HepG2 (cell line): ENCODE data around the gene HAO2. TPM values are rescaled to one million over a fixed set of nuclear protein-coding genes. Genes with fewer than 3 reads are reported as not detected.

Source experiments
- ATAC-seq: fragments of 200-7000 bp; cut with Tn5 transposase; 3 replicates; pipeline ENCODE4 v1.9.1; 2020; ENCODE audit warnings: mild to moderate bottlenecking, moderate library complexity
- BruUV-seq: library from RNA; stranded (reverse); fragments of 400-500 nt; replicated peaks from 2 replicates; lab custom pipeline; 2021; lab: Mats Ljungman, UMichigan
- CTCF ChIA-PET: fragments of 300-600 bp; formaldehyde crosslinking; extraction: SDS; loops from one replicate; lab custom pipeline; 2021; ENCODE audit warnings: low total read pairs, inconsistent platforms, low intra/inter-chr PET ratio; lab: Yijun Ruan, JAX
- POLR2A ChIA-PET: fragments of 350-600 bp; sonication (Branson Sonifier 250); formaldehyde crosslinking; loops from one replicate; lab custom pipeline; 2020; ENCODE audit warnings: antibody characterized with exemption, inconsistent platforms; lab: Yijun Ruan, JAX
- DNase-seq: peaks from one replicate; pipeline ENCODE4 v3.0.0-alpha.2; 2015; ENCODE audit warnings: low spot score
- FAIRE-seq: peaks from 3 replicates; lab custom pipeline; 2011; peaks lifted over from hg19 to GRCh38; lab: Jason Lieb, UNC
- H2AFZ ChIP-seq: one replicate; pipeline ENCODE4 v1.6.1; 2011; ENCODE audit warnings: low read length, inconsistent platforms
- H3K27ac ChIP-seq: fragments of 300-600 bp; 3 replicates; pipeline ENCODE4 v1.8.0; 2011; ENCODE audit warnings: mixed run types, mild to moderate bottlenecking, mixed read lengths, low read length, inconsistent platforms; ENCODE audit not compliant: insufficient read depth; ENCODE audit errors: extremely low read length
- H3K27me3 ChIP-seq, 2 experiments: fragments of 200-600 bp in 1 of 2; 2 replicates in 1 of 2; 3 replicates in 1 of 2; pipeline versions ENCODE4 v1.6.0 to v1.8.0; 2011; ENCODE audit warnings: low read length in 2 of 2, mild to moderate bottlenecking in 2 of 2, moderate library complexity in 2 of 2, inconsistent platforms in 1 of 2; ENCODE audit not compliant: insufficient read depth in 2 of 2, control insufficient read depth in 1 of 2
- H3K36me3 ChIP-seq, 2 experiments: fragments of 200-600 bp in 1 of 2; replicated peaks in 1 of 2; 2 replicates in 1 of 2; 3 replicates in 1 of 2; pipeline versions ENCODE4 v1.5.1 to v1.8.0; 2011; ENCODE audit warnings: low read length in 2 of 2, inconsistent platforms in 1 of 2; ENCODE audit not compliant: insufficient read depth in 2 of 2, control insufficient read depth in 1 of 2
- H3K4me1 ChIP-seq: 2 replicates; pipeline ENCODE4 v1.5.1; 2012; ENCODE audit warnings: low read length, inconsistent platforms; ENCODE audit not compliant: insufficient read depth
- H3K4me2 ChIP-seq: 2 replicates; pipeline ENCODE4 v1.6.0; 2011; ENCODE audit warnings: low read depth, low read length, inconsistent platforms
- H3K4me3 ChIP-seq, 3 experiments: fragments of 200-600 bp in 1 of 3; sonication (generic), shearing (Covaris generic) in 1 of 3; replicated peaks in 1 of 3; 2 replicates each; pipeline ENCODE4 v1.5.1; 2011 to 2016; ENCODE audit warnings: low read length in 3 of 3, inconsistent platforms in 2 of 3, low read depth in 2 of 3, mild to moderate bottlenecking in 2 of 3, control low read depth in 1 of 3, mixed read lengths in 1 of 3; ENCODE audit not compliant: insufficient read depth in 1 of 3
- H3K79me2 ChIP-seq: one replicate; pipeline ENCODE4 v1.6.1; 2011; ENCODE audit warnings: low read length, inconsistent platforms; ENCODE audit not compliant: insufficient read depth
- H3K9ac ChIP-seq: 2 replicates; pipeline ENCODE4 v1.6.0; 2011; ENCODE audit warnings: mild to moderate bottlenecking, low read depth, low read length, inconsistent platforms; ENCODE audit not compliant: insufficient read depth
- H3K9me3 ChIP-seq: 2 replicates; pipeline ENCODE4 v1.5.1; 2012; ENCODE audit warnings: mild to moderate bottlenecking, low read length
- H4K20me1 ChIP-seq: 2 replicates; pipeline ENCODE4 v1.6.0; 2011; ENCODE audit warnings: inconsistent platforms, mild to moderate bottlenecking, low read length, moderate library complexity; ENCODE audit not compliant: insufficient read depth
- KLF11 ChIP-seq: IDR thresholded peaks from 2 replicates; pipeline ENCODE4 v1.6.1; 2016; ENCODE audit warnings: missing compliant biosample characterization
- KLF16 ChIP-seq, 2 experiments: sonication (generic) in 1 of 2; formaldehyde crosslinking in 1 of 2; IDR thresholded peaks; 2 replicates each; pipeline versions ENCODE4 v1.6.1 to v1.8.0; 2016 to 2023; ENCODE audit warnings: missing genetic modification reagents in 2 of 2, missing compliant biosample characterization in 1 of 2
- MEF2D ChIP-seq: sonication (generic); formaldehyde crosslinking; IDR thresholded peaks from 2 replicates; pipeline ENCODE4 v1.5.1; 2020; ENCODE audit warnings: mild to moderate bottlenecking, missing genetic modification reagents
- NFKB2 ChIP-seq: sonication (generic); formaldehyde crosslinking; IDR thresholded peaks from 2 replicates; pipeline ENCODE4 v1.4.0; 2020; ENCODE audit warnings: missing genetic modification reagents, borderline replicate concordance
- POLR2G ChIP-seq: fragments of 200-400 bp; formaldehyde crosslinking; IDR thresholded peaks from 2 replicates; pipeline ENCODE4 v1.6.1; 2018; ENCODE audit warnings: mild to moderate bottlenecking, low read depth, low read length, moderate library complexity
- ZGPAT ChIP-seq: IDR thresholded peaks from 2 replicates; pipeline ENCODE4 v1.6.1; 2016; ENCODE audit warnings: mild to moderate bottlenecking
- ZNF414 ChIP-seq: sonication (generic); formaldehyde crosslinking; IDR thresholded peaks from 2 replicates; pipeline ENCODE4 v1.5.0; 2020; ENCODE audit warnings: missing genetic modification reagents
- WGBS: methylation state at CpG from one replicate; pipeline ENCODE4 v1.1.6; 2017; ENCODE audit warnings: low lambda C conversion rate; 5-methylcytosine and 5-hydroxymethylcytosine counted together
- in situ Hi-C: cut with HindIII; loops from 2 replicates; pipeline ENCODE4 v1.10.0; 2017; ENCODE audit warnings: low pct_unique_long_range_greater_than_20kb; ENCODE audit not compliant: extremely low pct_ligation_motif_present
- intact Hi-C: fragments of 100-400 bp; cut with micrococcal nuclease; formaldehyde crosslinking; loops from one replicate; pipeline ENCODE4 v1.10.0; 2022; ENCODE audit not compliant: unreplicated experiment
- polyA plus RNA-seq, 8 experiments: library from polyadenylated mRNA; depleted of rRNA in 3 of 8; stranded (reverse) in 7 of 8; unstranded in 1 of 8; fragments of >200 nt; fragmentation: Illumina TruSeq in 4 of 8; extraction: Trizol in 4 of 8; gene quantifications; 2 replicates each; pipeline versions ENCODE4 v1.2.1 to v1.2.3, GENCODE V29; 2011 to 2016; ENCODE audit warnings: low read depth in 4 of 8, missing spikeins in 1 of 8, mixed read lengths in 1 of 8; ENCODE audit not compliant: insufficient read depth in 1 of 8
- total RNA-seq, 5 experiments: library from RNA; depleted of rRNA; stranded (reverse); fragments of >200 nt; fragmentation: Illumina TruSeq; extraction: Trizol; gene quantifications; 2 replicates each; pipeline ENCODE4 v1.2.3, GENCODE V29; 2016; ENCODE audit warnings: low read depth in 1 of 5
- TF ChIP-seq, protein P1 (sequence below): sonication (generic); formaldehyde crosslinking; IDR thresholded peaks from 2 replicates; pipeline ENCODE4 v1.5.0; 2020; ENCODE audit warnings: missing genetic modification reagents, mild to moderate bottlenecking, borderline replicate concordance
- TF ChIP-seq, protein P2 (sequence below): sonication (generic); formaldehyde crosslinking; IDR thresholded peaks from 2 replicates; pipeline ENCODE4 v1.5.0; 2020; ENCODE audit warnings: missing genetic modification reagents
- TF ChIP-seq, protein P3 (sequence below): sonication (generic); formaldehyde crosslinking; IDR thresholded peaks from 2 replicates; pipeline ENCODE4 v1.5.1; 2020; ENCODE audit warnings: mild to moderate bottlenecking, moderate library complexity, missing genetic modification reagents

Gene HAO2
- total and polyA plus RNA-seq, 2 of the 13 experiments (the other 11 are each of a cell fraction or from before 2014, with no cell fraction given) = 0.05 to 0.09 TPM

DNA sequence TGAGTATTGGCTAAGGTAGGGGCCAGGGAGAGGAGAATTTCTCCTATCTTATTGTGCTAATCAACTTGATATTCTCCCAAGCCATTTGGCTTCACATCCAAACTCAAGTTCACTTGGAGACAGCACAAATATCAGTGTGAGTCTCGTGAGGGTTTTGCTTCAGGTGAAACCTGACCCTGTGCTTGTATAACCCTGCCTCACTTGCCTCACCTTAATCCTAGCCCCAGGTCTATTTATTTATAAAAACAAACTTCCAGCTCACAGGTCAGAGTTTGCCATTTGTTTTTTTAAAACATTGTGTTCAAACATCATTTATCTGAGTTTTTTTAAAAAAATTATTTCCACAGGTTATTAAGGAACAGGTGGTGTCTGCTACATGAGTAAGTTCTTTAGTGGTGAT lies 19.9 kb downstream of the HAO2 start (continued):
- no peak for TF ChIP-seq KLF11 (CRISPR knock-in tag)
- TF ChIP-seq, protein P1, sequence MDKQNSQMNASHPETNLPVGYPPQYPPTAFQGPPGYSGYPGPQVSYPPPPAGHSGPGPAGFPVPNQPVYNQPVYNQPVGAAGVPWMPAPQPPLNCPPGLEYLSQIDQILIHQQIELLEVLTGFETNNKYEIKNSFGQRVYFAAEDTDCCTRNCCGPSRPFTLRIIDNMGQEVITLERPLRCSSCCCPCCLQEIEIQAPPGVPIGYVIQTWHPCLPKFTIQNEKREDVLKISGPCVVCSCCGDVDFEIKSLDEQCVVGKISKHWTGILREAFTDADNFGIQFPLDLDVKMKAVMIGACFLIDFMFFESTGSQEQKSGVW = no peak

- H3K36me3 ChIP-seq = no peaks in the 10 kb centered on the region
- ATAC-seq (no peak), DNase-seq (no peak), FAIRE-seq (no peak)
- no peaks in the 10 kb centered on the region for H3K79me2 ChIP-seq
- no peak overlapping the region for H3K27ac ChIP-seq
- no peak overlapping the region for H3K4me2 ChIP-seq
- CTCF ChIA-PET = no interaction called here
- H3K9ac ChIP-seq = no peak overlapping the region
- H3K9me3 ChIP-seq = no peaks in the 10 kb centered on the region
- POLR2A ChIA-PET = no interaction called here
- TF ChIP-seq ZGPAT (CRISPR knock-in tag) (no peak), NFKB2 (no peak)
- no peak overlapping the region for H3K4me3 ChIP-seq
- no TSS peak for BruUV-seq
- no peaks in the 10 kb centered on the region for H4K20me1 ChIP-seq
- H3K4me1 ChIP-seq = peaks cover 12% of the 10 kb centered on the region
- no peaks in the 10 kb centered on the region for H3K27me3 ChIP-seq
- intact Hi-C loops = no loop called here
- in situ Hi-C loops = no loop called here
- no peak overlapping the region for H2AFZ ChIP-seq
These were observed 21.9 kb downstream of the HAO2 start for GRCh38 chr1:119390526-119390925.

- Histone ChIP-seq H3K79me2 (no peaks in the 10 kb centered on the region), H2AFZ (no peak overlapping the region), H3K27ac (no peak overlapping the region), H3K4me2 (no peak overlapping the region), H4K20me1 (no peaks in the 10 kb centered on the region), H3K36me3 (no peaks in the 10 kb centered on the region), H3K4me3 (no peak overlapping the region), H3K4me1 (peaks cover 12% of the 10 kb centered on the region), H3K9me3 (no peaks in the 10 kb centered on the region), H3K27me3 (no peaks in the 10 kb centered on the region), H3K9ac (no peak overlapping the region)
- ATAC-seq = no peak
- intact Hi-C loops = no loop called here
- no peak for FAIRE-seq
- BruUV-seq = no TSS peak
- DNase-seq = no peak
- CTCF ChIA-PET = no interaction called here
- in situ Hi-C loops = no loop called here
- WGBS = 78% methylated on average over 3 of the region's 3 CpGs
- POLR2A ChIA-PET = no interaction called here
- TF ChIP-seq, protein P2, sequence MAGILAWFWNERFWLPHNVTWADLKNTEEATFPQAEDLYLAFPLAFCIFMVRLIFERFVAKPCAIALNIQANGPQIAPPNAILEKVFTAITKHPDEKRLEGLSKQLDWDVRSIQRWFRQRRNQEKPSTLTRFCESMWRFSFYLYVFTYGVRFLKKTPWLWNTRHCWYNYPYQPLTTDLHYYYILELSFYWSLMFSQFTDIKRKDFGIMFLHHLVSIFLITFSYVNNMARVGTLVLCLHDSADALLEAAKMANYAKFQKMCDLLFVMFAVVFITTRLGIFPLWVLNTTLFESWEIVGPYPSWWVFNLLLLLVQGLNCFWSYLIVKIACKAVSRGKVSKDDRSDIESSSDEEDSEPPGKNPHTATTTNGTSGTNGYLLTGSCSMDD = no peak
- TF ChIP-seq, protein P3, sequence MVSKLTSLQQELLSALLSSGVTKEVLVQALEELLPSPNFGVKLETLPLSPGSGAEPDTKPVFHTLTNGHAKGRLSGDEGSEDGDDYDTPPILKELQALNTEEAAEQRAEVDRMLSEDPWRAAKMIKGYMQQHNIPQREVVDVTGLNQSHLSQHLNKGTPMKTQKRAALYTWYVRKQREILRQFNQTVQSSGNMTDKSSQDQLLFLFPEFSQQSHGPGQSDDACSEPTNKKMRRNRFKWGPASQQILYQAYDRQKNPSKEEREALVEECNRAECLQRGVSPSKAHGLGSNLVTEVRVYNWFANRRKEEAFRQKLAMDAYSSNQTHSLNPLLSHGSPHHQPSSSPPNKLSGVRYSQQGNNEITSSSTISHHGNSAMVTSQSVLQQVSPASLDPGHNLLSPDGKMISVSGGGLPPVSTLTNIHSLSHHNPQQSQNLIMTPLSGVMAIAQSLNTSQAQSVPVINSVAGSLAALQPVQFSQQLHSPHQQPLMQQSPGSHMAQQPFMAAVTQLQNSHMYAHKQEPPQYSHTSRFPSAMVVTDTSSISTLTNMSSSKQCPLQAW (CRISPR knock-in tag) = no peak
- no peak for TF ChIP-seq KLF16 (CRISPR knock-in tag; IDR thresholded peaks at IDR 0.05)
- no peak for TF ChIP-seq POLR2G
- no peak for TF ChIP-seq ZNF414 (CRISPR knock-in tag)
- TF ChIP-seq MEF2D (CRISPR knock-in tag) = no peak
These were observed 23.2 kb downstream of the HAO2 start for GRCh38 chr1:119391749-119392148.
